22Rv1 (cell line): ENCODE data around the gene BCL2L11.

Source experiments
- CTCF ChIP-seq: fragments of 450-650 bp; IDR thresholded peaks from 2 replicates; pipeline ENCODE4 v1.5.1; 2017; ENCODE audit warnings: mild to moderate bottlenecking
- ZFX ChIP-seq: fragments of 450-650 bp; IDR thresholded peaks from 2 replicates; pipeline ENCODE4 v1.6.1; 2017; ENCODE audit warnings: antibody characterized with exemption, borderline replicate concordance

- TF ChIP-seq CTCF = no peak
- TF ChIP-seq ZFX = no peak
These were observed 52.0 kb downstream of the BCL2L11 start for GRCh38 chr2:111172666-111173065.
